ENCODE data around the gene POLG. TPM values are rescaled to one million over a fixed set of nuclear protein-coding genes. Genes with fewer than 3 reads are reported as not detected.
A peak's percentile ranks its signal among the peaks of the same experiment; 100 is the strongest.

Gene POLG
- total RNA-seq, 1 donor = 61.2 TPM

DNA sequence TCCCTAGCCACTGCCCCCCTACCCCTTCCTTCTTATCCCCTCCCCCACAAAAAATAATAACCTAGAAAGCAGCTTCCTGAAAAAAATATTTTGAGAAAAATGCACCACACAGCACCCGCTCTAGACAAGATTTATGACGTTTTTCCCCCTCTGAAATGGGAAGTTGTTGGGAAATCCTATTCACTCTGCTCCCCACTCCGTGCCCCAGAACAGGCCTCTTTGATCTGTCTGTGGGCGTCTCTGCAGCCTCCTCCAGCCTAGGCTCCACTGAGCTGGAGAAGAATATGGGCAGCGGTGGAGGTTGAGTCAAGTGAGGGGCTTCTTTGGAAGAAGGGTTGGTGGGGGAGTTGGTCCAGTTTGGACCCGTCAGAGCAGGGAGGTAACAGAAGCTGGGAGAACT lies 28.5 kb upstream of the POLG start:
- DNase-seq (ENCODE audit: insufficient read length, low spot score, missing footprints) = peak; percentile 82
- Histone ChIP-seq H3K79me2 (ENCODE audit: insufficient read depth, low read length) (no peaks in the 10 kb centered on the region), H3K36me3 (ENCODE audit: insufficient read depth, low read length) (no peaks in the 10 kb centered on the region), H4K20me1 (ENCODE audit: insufficient read depth, low read length) (peaks cover 7% of the 10 kb centered on the region), H3K4me3 (ENCODE audit: insufficient read depth, low read length) (no peak overlapping the region), H3K9me3 (ENCODE audit: low read depth, low read length) (no peaks in the 10 kb centered on the region), H3K4me1 (ENCODE audit: insufficient read depth, low read length) (no peaks in the 10 kb centered on the region), H3K27me3 (ENCODE audit: insufficient read depth, low read length) (peaks cover 96% of the 10 kb centered on the region), H3K27ac (ENCODE audit: low read depth, low read length) (no peak overlapping the region), H3K4me2 (ENCODE audit: insufficient read depth, low read length) (no peak overlapping the region), H2AFZ (ENCODE audit: low read length) (no peak overlapping the region)
- TF ChIP-seq, protein P1, sequence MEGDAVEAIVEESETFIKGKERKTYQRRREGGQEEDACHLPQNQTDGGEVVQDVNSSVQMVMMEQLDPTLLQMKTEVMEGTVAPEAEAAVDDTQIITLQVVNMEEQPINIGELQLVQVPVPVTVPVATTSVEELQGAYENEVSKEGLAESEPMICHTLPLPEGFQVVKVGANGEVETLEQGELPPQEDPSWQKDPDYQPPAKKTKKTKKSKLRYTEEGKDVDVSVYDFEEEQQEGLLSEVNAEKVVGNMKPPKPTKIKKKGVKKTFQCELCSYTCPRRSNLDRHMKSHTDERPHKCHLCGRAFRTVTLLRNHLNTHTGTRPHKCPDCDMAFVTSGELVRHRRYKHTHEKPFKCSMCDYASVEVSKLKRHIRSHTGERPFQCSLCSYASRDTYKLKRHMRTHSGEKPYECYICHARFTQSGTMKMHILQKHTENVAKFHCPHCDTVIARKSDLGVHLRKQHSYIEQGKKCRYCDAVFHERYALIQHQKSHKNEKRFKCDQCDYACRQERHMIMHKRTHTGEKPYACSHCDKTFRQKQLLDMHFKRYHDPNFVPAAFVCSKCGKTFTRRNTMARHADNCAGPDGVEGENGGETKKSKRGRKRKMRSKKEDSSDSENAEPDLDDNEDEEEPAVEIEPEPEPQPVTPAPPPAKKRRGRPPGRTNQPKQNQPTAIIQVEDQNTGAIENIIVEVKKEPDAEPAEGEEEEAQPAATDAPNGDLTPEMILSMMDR (IDR thresholded peaks at IDR 0.05; ENCODE audit: extremely low read depth, low read depth, low read length) = no peak

DNA sequence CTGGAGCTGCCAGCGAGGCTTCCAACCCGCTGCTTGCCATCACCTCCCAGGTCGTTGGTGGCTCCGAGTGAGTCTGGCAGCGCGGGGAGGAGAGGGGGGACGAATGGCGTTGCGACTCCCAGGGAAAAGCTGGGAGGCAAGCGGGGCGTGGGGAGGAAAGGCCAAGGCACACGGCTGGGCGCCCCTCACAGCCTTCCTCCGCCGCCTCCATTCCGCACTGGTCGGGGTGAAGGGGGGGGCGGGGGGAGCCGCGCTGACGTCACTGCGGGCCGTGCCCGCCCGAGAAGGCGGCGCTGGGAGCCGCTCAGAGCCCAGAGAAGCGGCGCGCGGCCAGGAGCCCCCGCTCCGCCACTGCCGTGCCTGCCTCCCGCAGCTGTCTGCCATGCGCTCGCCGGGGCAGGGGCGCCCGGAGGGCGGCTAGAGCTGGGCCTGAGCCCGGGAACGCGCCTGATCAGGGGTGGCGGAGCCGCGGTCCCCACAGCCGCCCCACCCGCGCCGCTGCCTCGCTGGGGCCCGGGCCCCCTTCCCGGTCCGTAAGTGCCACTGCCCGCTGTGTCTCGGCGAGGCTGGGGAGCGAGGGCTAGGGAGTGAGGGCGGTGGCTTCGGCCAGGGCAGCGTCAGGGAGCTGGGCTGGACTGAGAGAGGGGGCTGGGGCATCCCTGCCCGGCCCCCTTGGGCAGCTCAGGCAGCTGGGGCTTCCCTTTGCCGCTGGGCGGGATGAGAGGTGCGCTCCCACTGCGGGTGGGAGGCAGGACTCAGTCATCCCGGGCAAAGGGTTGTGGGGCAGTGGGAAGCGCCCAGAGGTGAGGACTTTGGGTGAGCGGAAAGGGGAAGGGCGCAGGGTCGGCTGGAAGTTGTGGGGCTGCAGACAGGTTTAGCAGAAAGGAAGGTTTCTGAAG lies 27.8 kb upstream of the POLG start:
- Histone ChIP-seq H3K4me3 (ENCODE audit: insufficient read depth, low read length) (no peak overlapping the region), H3K4me2 (ENCODE audit: insufficient read depth, low read length) (no peak overlapping the region), H3K36me3 (ENCODE audit: insufficient read depth, low read length) (no peaks in the 10 kb centered on the region), H3K79me2 (ENCODE audit: insufficient read depth, low read length) (no peaks in the 10 kb centered on the region), H2AFZ (ENCODE audit: low read length) (no peak overlapping the region), H3K27me3 (ENCODE audit: insufficient read depth, low read length) (peaks cover 96% of the 10 kb centered on the region), H3K4me1 (ENCODE audit: insufficient read depth, low read length) (no peaks in the 10 kb centered on the region), H3K27ac (ENCODE audit: low read depth, low read length) (no peak overlapping the region), H4K20me1 (ENCODE audit: insufficient read depth, low read length) (peaks cover 10% of the 10 kb centered on the region), H3K9me3 (ENCODE audit: low read depth, low read length) (no peaks in the 10 kb centered on the region)
- DNase-seq (ENCODE audit: insufficient read length, low spot score, missing footprints) = peak; percentile 77
- TF ChIP-seq, protein P1 (IDR thresholded peaks at IDR 0.05; ENCODE audit: extremely low read depth, low read depth, low read length) = no peak

DNA sequence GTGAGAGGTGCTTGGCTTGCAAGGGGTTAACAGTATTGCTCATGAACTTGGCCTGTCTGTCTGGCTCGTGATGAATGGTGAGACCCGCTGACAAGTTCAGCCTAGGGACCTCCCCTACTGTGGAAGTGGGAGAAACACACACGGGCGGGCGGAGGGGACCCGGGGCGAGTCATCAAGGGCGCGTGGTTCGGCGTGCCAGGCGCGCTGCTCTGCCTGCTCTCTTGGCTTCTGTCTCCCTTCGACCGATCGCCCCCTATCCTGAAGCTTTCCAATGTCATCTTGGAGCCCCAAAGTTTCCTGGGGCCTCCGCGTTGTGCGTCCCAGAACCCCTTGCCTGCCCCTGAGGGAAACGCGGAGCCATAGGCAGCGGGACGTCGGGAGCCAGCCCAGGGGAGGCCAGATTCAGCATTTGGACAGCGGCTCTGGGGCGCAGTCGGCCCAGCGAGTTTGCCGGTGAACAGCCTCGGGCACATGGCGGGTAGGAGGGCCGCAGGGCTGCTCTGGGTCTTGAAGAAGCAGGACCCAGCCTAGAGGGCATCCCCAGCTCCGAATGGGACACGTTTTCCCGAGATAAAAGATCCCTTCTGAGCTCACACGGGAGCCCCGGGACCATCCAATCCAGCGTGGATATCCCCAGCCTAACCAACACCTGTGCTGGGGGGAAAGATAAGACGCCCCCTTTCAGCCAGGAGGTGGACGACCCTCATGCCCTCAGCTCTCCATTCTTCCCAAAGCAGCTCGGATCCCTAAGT lies 27.0 kb upstream of the POLG start:
- Histone ChIP-seq H3K27ac (ENCODE audit: low read depth, low read length) (no peak overlapping the region), H3K4me1 (ENCODE audit: insufficient read depth, low read length) (no peaks in the 10 kb centered on the region), H3K4me3 (ENCODE audit: insufficient read depth, low read length) (no peak overlapping the region), H3K4me2 (ENCODE audit: insufficient read depth, low read length) (no peak overlapping the region), H3K9me3 (ENCODE audit: low read depth, low read length) (no peaks in the 10 kb centered on the region), H3K36me3 (ENCODE audit: insufficient read depth, low read length) (no peaks in the 10 kb centered on the region), H3K79me2 (ENCODE audit: insufficient read depth, low read length) (no peaks in the 10 kb centered on the region), H3K27me3 (ENCODE audit: insufficient read depth, low read length) (peaks cover 96% of the 10 kb centered on the region), H4K20me1 (ENCODE audit: insufficient read depth, low read length) (peaks cover 10% of the 10 kb centered on the region), H2AFZ (ENCODE audit: low read length) (no peak overlapping the region)
- DNase-seq (ENCODE audit: insufficient read length, low spot score, missing footprints) = peak; percentile 100
- TF ChIP-seq, protein P1 (IDR thresholded peaks at IDR 0.05; ENCODE audit: extremely low read depth, low read depth, low read length) = no peak
